Endodermal cell (in vitro differentiated cells): ENCODE measurements around the gene DNAJC5. TPM values are rescaled to one million over a fixed set of nuclear protein-coding genes. Genes with fewer than 3 reads are reported as not detected.
A peak's percentile ranks its signal among the peaks of the same experiment; 100 is the strongest.
"Not testable (repeated sequence)": the region's sequence is repeated elsewhere in the genome, so short reads cannot be mapped to it uniquely, and the experiment has no call there.

Source experiments
- DNase-seq: peaks from one replicate; pipeline ENCODE4 v3.0.0-alpha.2; 2017
- H3K27ac ChIP-seq: 2 replicates; pipeline ENCODE4 v1.5.1; 2013; ENCODE audit warnings: mild to moderate bottlenecking, low read depth, low read length, moderate library complexity
- H3K27me3 ChIP-seq: 2 replicates; pipeline ENCODE4 v1.6.1; 2013; ENCODE audit warnings: mild to moderate bottlenecking, low read length, moderate library complexity; ENCODE audit not compliant: insufficient read depth, control insufficient read depth, poor library complexity, severe bottlenecking
- H3K36me3 ChIP-seq: 2 replicates; pipeline ENCODE4 v1.7.0; 2013; ENCODE audit warnings: mild to moderate bottlenecking, low read length, moderate library complexity; ENCODE audit not compliant: control insufficient read depth, insufficient read depth
- H3K4me1 ChIP-seq: one replicate; pipeline ENCODE4 v1.7.0; 2013; ENCODE audit warnings: low read length; ENCODE audit not compliant: control insufficient read depth, insufficient read depth
- H3K4me3 ChIP-seq: 2 replicates; pipeline ENCODE4 v1.5.1; 2013; ENCODE audit warnings: mild to moderate bottlenecking, low read length, moderate library complexity
- H3K9ac ChIP-seq: 2 replicates; pipeline ENCODE4 v1.6.1; 2013; ENCODE audit warnings: mild to moderate bottlenecking, low read length, moderate library complexity; ENCODE audit not compliant: poor library complexity, severe bottlenecking; ENCODE audit errors: extremely low read depth
- H3K9me3 ChIP-seq: 2 replicates; pipeline ENCODE4 v1.6.1; 2013; ENCODE audit warnings: mild to moderate bottlenecking, low read length, moderate library complexity; ENCODE audit not compliant: control insufficient read depth
- H3K27ac Mint-ChIP-seq: 2 replicates; pipeline ENCODE4 v1.8.0; 2020; ENCODE audit warnings: mixed read lengths
- H3K27me3 Mint-ChIP-seq: 2 replicates; pipeline ENCODE4 v1.8.0; 2021; ENCODE audit warnings: mild to moderate bottlenecking, mixed read lengths; ENCODE audit not compliant: insufficient read depth
- H3K36me3 Mint-ChIP-seq: 2 replicates; pipeline ENCODE4 v1.8.0; 2020; ENCODE audit warnings: low read depth, mixed read lengths
- H3K4me1 Mint-ChIP-seq: 2 replicates; pipeline ENCODE4 v1.8.0; 2020; ENCODE audit warnings: mixed read lengths
- H3K4me3 Mint-ChIP-seq: 2 replicates; pipeline ENCODE4 v1.8.0; 2020; ENCODE audit warnings: mild to moderate bottlenecking, moderate library complexity, mixed read lengths
- H3K9me3 Mint-ChIP-seq: 2 replicates; pipeline ENCODE4 v1.8.0; 2020; ENCODE audit warnings: mild to moderate bottlenecking, mixed read lengths
- WGBS, 2 experiments: methylation state at CpG; one replicate each; pipeline versions ENCODE4 v1.1.5 to v1.1.7; 2013; ENCODE audit warnings: missing lambda C conversion rate in 2 of 2, mixed read lengths in 1 of 2; ENCODE audit not compliant: insufficient coverage in 1 of 2, insufficient read length in 1 of 2; 5-methylcytosine and 5-hydroxymethylcytosine counted together
- total RNA-seq, 2 donors: library from RNA; stranded (reverse); fragmentation: NEBNext Ultra II Directional in 1 of 2; extraction: Animal tissue kit (Norgen Biotek cat#: 25700) in 1 of 2; gene quantifications; 2 replicates in 1 of 2; 3 replicates in 1 of 2; pipeline ENCODE4 v1.2.1, GENCODE V29; 2021
- TF ChIP-seq, protein P1 (sequence below): fragments of 200-600 bp; sonication (generic); conservative IDR thresholded peaks from 2 replicates; pipeline ENCODE4 v1.5.0; 2021; ENCODE audit warnings: antibody characterized with exemption, mild to moderate bottlenecking

DNAJC5 gene
- total RNA-seq, 2 donors from 2014 or later, result 25.8 to 26.8 TPM

DNA sequence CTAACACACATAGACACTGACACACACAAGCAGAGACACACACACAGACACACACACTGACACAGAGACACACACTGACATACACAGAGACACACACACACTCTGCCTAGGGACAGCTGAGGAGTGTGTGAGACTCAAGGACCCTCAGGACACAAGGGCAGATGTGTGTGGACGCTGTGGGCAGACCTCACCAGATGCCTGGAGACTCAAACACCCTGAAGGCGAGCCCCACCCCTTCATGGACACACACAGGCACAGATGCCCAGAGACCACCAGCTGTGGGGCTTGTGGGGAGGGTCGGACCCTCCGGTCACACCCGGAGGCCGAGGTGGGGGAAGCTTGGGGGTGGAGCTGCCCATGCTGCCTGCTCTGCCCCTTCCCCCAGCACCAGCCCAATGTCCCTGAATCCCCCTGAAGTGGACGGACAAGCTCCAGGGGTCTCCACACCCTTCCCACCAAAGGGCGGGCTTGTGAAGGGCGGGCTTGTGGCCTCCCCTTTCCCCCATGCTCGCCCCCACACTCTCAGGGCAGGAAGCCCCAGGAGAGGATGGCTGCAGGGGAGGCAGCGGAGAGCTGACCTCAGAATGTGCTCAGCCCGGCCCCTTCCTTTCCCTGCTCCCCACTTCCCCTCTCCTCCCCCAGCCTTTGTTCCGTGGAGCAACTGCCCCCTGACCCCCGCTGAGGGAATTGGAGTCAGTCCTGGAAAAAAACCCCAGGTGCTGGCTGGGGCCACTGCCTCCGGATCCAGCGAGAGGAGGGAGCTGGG is 47.5 kb upstream of the DNAJC5 start:
- no peak overlapping the region for H3K4me3 Mint-ChIP-seq
- peak; percentile 87 for DNase-seq
- Histone ChIP-seq H3K4me1 (peaks cover 6% of the 10 kb centered on the region), H3K9ac (no peak overlapping the region), H3K36me3 (no peaks in the 10 kb centered on the region), H3K27ac (peak overlapping the region; percentile 41), H3K27me3 (no peaks in the 10 kb centered on the region), H3K9me3 (no peaks in the 10 kb centered on the region), H3K4me3 (no peak overlapping the region)
- H3K36me3 Mint-ChIP-seq, result no peaks in the 10 kb centered on the region
- 58 to 59% methylated on average over 2 to 12 of the region's 16 CpGs for WGBS, 2 experiments
- no peak overlapping the region for H3K27ac Mint-ChIP-seq
- H3K9me3 Mint-ChIP-seq, result no peaks in the 10 kb centered on the region
- H3K27me3 Mint-ChIP-seq, result peaks cover 7% of the 10 kb centered on the region
- TF ChIP-seq, protein P1, sequence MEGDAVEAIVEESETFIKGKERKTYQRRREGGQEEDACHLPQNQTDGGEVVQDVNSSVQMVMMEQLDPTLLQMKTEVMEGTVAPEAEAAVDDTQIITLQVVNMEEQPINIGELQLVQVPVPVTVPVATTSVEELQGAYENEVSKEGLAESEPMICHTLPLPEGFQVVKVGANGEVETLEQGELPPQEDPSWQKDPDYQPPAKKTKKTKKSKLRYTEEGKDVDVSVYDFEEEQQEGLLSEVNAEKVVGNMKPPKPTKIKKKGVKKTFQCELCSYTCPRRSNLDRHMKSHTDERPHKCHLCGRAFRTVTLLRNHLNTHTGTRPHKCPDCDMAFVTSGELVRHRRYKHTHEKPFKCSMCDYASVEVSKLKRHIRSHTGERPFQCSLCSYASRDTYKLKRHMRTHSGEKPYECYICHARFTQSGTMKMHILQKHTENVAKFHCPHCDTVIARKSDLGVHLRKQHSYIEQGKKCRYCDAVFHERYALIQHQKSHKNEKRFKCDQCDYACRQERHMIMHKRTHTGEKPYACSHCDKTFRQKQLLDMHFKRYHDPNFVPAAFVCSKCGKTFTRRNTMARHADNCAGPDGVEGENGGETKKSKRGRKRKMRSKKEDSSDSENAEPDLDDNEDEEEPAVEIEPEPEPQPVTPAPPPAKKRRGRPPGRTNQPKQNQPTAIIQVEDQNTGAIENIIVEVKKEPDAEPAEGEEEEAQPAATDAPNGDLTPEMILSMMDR, result no peak
- peaks cover 2% of the 10 kb centered on the region for H3K4me1 Mint-ChIP-seq

DNA sequence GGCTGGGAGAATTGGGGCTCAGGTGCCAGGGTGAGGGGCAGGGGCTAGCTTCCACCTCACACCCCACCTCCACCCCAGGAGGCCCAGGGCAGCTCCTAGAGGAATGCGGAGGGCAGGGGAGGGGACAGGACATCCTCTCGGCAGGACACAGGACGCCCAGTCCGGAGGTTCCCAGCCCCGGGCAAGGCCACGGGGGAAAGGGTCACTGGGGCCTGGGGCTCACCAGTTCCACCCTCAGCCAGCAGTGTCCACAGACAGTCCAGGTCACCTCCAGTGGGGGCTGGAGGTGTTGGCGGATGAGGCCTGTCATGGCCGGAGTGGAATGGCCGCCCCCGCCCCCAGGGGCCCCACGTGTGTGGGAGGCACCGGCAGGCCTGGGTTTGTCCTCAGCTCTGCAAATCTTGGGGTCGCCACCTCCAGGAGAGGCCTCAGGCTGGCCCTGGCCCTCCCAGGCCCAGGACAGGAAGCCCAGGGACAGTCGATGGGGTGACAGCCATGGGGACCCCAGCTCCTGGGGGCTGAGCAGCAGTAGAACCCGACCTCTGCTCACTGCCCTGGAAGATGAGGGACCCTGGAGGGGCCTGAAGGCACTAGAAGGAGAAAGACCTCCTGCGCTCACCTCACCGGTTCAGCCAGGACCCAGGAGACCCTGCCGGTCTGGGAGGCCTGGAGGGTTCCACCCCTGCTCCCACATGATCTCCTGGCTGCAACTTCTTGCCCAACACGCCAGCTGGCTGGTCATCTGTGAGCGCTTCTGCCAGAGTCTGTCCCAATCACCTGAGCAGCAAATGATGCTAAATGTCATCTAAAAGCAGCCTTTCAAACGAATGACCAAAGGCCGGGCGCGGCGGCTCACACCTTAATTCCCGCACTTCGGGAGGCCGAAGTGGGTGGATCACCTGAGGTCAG is 46.7 kb upstream of the DNAJC5 start:
- no peaks in the 10 kb centered on the region for H3K9me3 ChIP-seq
- TF ChIP-seq, protein P1, result no peak
- peaks cover 6% of the 10 kb centered on the region for H3K4me1 ChIP-seq
- no peaks in the 10 kb centered on the region for H3K36me3 Mint-ChIP-seq
- no peaks in the 10 kb centered on the region for H3K27me3 ChIP-seq
- H3K4me3 ChIP-seq, result no peak overlapping the region
- peak overlapping the region; percentile 41 for H3K27ac ChIP-seq
- DNase-seq, result peak; percentile 68
- H3K27me3 Mint-ChIP-seq, result peaks cover 7% of the 10 kb centered on the region
- peaks cover 2% of the 10 kb centered on the region for H3K4me1 Mint-ChIP-seq
- H3K9ac ChIP-seq, result no peak overlapping the region
- no peaks in the 10 kb centered on the region for H3K36me3 ChIP-seq
- no peak overlapping the region for H3K4me3 Mint-ChIP-seq
- H3K9me3 Mint-ChIP-seq, result no peaks in the 10 kb centered on the region
- 85 to 87% methylated on average over 18 to 28 of the region's 28 CpGs for WGBS, 2 experiments
- no peak overlapping the region for H3K27ac Mint-ChIP-seq

DNA sequence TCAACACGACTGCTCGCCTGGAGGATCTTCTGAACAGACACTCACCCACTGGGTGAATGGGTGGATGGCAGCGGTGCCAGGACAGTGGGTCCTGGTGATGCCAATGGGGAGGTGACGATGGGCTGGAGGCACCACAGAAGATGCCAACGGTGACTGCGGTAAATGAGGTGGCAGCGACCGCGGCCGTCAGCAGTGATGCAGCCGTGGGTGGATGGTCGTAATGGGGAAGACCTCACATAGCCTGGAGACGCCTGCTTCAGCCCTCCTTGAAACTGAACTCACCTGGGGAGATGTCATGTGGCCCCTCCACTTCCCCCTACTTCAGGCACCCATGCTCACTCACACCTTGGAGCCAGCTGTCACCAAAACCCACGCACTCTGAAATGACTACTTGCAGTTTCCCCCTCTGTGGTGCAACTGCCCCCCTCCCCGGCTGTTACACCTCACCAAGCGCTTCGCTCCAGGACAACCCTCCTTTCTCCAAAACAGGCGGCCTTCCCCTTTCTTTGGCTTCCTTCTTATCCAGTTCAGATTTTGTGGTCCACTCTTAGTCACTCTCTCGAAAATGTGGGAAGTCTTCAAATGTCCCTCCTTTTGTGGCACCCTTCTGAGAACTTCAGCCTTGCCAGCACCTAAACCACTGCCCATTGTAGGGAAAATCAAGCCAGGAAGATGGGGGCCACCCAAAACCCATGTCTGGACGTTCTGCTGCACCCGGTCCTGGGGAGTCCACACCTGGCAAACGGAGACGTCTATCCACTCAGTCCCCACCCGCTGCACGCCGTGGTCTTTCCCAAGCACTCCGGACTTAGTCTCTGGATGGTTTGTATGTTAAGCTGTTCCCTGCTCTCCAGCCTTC is 44.0 kb upstream of the DNAJC5 start:
- peaks cover 5% of the 10 kb centered on the region for H3K27me3 Mint-ChIP-seq
- Histone ChIP-seq H3K27me3 (no peaks in the 10 kb centered on the region), H3K4me3 (no peak overlapping the region), H3K9me3 (no peaks in the 10 kb centered on the region), H3K4me1 (peaks cover 6% of the 10 kb centered on the region), H3K9ac (no peak overlapping the region), H3K36me3 (no peaks in the 10 kb centered on the region), H3K27ac (no peak overlapping the region)
- no peaks in the 10 kb centered on the region for H3K9me3 Mint-ChIP-seq
- 93 to 95% methylated on average over 20 to 27 of the region's 27 CpGs for WGBS, 2 experiments
- H3K27ac Mint-ChIP-seq, result no peak overlapping the region
- TF ChIP-seq, protein P1, result no peak
- H3K4me1 Mint-ChIP-seq, result peaks cover 2% of the 10 kb centered on the region
- no peaks in the 10 kb centered on the region for H3K36me3 Mint-ChIP-seq
- no peak overlapping the region for H3K4me3 Mint-ChIP-seq
- peak; percentile 39 for DNase-seq

DNA sequence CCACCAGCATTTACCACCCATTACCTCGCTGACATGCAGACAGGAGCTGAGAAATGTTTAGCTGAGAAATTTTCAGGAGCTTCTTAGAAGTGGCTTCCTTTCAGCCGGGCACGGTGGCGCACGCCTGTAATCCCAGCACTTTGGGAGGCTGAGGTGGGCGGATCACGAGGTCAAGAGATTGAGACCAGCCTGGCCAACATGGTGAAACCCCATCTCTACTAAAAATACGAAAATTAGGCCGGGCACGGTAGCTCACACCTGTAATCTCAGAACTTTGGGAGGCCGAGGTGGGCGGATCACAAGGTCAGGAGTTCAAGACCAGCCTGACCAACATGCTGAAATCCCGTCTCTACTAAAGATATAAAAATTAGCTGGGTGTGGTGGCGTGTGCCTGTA is 43.4 kb upstream of the DNAJC5 start:
- H3K27me3 Mint-ChIP-seq, H3K4me3 Mint-ChIP-seq, H3K9me3 Mint-ChIP-seq, H3K4me1 ChIP-seq, H3K36me3 Mint-ChIP-seq, H3K36me3 ChIP-seq, H3K27ac ChIP-seq, H3K4me3 ChIP-seq, H3K9ac ChIP-seq, H3K27me3 ChIP-seq, DNase-seq, H3K27ac Mint-ChIP-seq, H3K4me1 Mint-ChIP-seq, H3K9me3 ChIP-seq: not testable (repeated sequence)
- WGBS, 2 experiments, result 94 to 99% methylated on average over 11 to 14 of the region's 14 CpGs
